ENCODE data around the gene HDAC8. TPM values are rescaled to one million over a fixed set of nuclear protein-coding genes. Genes with fewer than 3 reads are reported as not detected.
"Not testable (repeated sequence)": the region's sequence is repeated elsewhere in the genome, so short reads cannot be mapped to it uniquely, and the experiment has no call there.

The HDAC8 gene
- polyA plus RNA-seq, 3 donors: 30.5 to 40.8 (median 36.4) TPM

- DNase-seq (ENCODE audit: extremely low read depth in 1 of 11, low read depth in 9 of 11, low spot score in 4 of 11): no peak
These were observed 96.5 kb downstream of the HDAC8 start for GRCh38 chrX:72475952-72476668.

- no peak for DNase-seq (ENCODE audit: extremely low read depth in 1 of 11, low read depth in 9 of 11, low spot score in 4 of 11)
These were observed 97.3 kb downstream of the HDAC8 start for GRCh38 chrX:72475338-72475737.

DNA sequence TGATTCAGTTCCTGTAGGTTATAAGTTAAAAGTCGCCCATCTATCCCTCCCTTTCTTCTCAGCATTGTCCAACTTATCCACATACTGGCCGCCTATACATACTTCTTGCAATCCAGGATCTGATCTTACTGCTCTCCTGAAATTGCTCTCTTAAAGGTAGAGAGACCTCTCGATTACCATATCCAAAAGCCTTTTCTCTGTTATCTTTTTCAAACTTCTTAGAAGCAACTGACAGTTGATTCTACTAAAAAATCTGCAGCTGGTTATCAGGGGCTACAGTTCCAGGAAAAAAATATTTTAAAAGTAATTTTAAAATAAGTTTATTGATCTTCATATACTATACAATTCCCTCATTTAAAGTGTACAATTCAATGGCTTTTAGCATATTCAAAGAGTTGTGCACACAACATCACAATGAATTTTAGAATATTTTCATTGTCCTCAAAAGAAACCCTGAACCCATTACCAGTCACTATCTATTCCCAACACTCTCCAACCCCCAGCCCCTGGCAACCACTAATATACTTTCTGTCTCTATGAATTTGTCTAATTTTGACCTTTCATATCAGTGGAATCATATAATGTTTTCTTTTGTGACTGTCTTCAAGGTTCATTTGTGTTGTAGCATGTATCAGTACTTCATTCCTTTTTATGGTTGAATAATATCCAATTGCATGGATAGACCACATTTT lies 102.0 kb downstream of the HDAC8 start:
- no peak for DNase-seq (ENCODE audit: extremely low read depth in 1 of 11, low read depth in 9 of 11, low spot score in 4 of 11)

DNA sequence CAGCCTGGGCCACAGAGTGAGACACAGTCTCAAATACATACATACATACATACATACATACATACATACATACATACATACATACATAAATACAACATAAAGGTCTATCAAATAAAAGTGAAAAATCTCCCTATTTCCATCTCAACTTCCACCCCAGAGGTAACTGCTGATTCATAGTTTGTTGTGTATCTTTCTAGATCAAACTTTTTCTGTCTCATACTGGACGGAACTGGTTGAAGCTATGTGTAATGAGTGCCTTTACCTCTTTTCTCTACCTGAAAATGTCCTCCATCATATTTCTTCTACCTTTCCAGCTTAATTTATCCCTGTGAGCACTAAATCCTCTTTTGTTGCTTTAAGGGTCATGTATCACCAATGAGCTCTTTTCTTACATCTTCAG lies 102.5 kb downstream of the HDAC8 start:
- no peak for DNase-seq (ENCODE audit: extremely low read depth in 1 of 11, low read depth in 9 of 11, low spot score in 4 of 11)

DNA sequence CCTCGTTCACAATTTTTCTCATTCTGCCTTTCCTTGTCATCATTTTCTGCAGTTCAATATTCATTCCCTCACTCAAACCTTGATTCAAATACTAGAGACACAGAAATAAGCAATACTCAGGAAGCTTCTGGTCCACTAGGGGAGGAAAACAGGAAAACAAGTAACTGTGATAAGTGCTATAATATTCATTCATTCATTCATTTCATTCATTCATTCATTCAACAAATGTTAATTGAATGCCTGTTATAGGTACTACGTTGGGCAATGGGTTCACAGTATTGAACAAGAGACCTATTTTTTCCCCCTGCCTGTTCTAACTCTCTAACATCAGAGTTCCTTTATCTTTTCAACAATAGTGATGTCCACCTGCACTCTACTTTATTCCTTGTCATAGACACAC lies 104.0 kb downstream of the HDAC8 start:
- no peak for DNase-seq (ENCODE audit: extremely low read depth in 1 of 11, low read depth in 9 of 11, low spot score in 4 of 11)

DNA sequence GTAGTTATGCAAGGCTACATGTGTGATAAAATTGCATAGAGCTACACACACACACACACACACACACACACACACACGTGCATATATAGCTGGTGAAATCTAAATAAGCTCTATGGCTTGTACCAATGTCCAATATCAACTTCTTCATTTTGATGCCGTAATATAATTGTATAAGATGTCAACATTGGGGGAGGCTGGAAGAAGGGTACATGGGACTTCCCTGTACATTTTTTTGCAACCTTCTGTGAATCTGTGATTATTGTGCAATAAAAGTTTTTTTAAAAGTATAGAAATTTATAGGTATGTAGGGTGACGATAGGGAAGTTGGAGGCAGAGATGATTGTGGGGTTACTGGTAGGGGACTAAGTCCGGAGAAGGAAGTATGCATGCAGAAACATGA lies 105.5 kb downstream of the HDAC8 start:
- DNase-seq (ENCODE audit: extremely low read depth in 1 of 11, low read depth in 9 of 11, low spot score in 4 of 11): no peak

DNA sequence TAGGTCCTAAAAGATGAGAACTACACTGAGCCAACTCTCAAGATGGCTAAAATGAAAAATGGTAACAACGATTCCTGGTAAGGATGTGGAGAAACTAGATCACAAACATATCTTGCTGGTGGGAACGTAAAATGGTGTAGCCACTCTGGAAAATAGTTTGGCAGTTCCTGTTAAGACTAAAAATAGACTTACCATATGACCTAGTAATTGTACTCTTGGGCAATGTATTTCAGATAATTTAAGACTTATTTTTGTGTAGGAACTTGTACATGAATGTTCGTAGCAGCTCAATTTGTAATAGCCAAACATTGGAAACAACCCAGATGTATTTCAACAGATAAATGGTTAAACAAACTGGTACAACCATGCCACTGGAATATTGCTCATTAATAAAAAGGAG lies 106.2 kb downstream of the HDAC8 start:
- DNase-seq (ENCODE audit: extremely low read depth in 1 of 11, low read depth in 9 of 11, low spot score in 4 of 11): no peak

GRCh38 chrX:72465889-72466288 lies 106.8 kb downstream of the HDAC8 start:
- no peak for DNase-seq (ENCODE audit: extremely low read depth in 1 of 11, low read depth in 9 of 11, low spot score in 4 of 11)

GRCh38 chrX:72461766-72462165 lies 110.9 kb downstream of the HDAC8 start:
- DNase-seq (ENCODE audit: extremely low read depth in 1 of 11, low read depth in 9 of 11, low spot score in 4 of 11): no peak

DNA sequence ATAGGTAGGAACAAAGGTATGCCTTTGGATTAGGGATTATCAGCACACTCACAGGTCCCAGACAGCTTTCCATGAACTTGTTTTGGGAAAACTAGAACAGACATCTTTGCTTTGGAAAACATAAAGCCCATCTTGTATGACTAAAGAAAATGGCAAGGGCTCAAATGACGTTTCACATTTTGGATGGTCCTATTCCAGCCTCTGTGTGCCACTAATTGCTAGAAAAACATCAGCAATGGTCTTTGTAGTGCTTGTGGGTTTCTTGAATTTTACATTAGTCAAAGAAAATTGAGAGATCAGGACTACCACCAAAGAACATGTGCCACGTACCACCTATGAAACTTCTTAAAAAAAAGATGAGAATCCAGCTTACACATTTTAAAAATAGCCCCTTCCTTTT lies 111.4 kb downstream of the HDAC8 start:
- DNase-seq (ENCODE audit: extremely low read depth in 1 of 11, low read depth in 9 of 11, low spot score in 4 of 11): no peak

GRCh38 chrX:72460715-72461114 lies 111.9 kb downstream of the HDAC8 start:
- DNase-seq (ENCODE audit: extremely low read depth in 1 of 11, low read depth in 9 of 11, low spot score in 4 of 11): no peak

DNA sequence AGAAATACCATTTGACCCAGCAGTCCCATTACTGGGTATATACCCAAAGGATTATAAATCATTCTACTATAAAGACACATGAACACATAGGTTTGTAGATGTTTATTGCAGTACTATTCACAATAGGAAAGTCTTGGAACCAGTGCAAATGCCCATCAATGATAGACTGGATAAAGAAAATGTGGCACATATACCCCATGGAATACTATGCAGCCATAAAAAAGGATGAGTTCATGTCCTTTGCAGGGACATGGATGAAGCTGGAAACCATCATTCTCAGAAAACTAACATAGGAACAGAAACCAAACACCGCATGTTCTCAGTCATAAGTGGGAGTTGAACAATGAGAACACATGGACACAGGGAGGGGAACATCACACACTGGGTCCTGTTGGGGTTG lies 123.6 kb downstream of the HDAC8 start:
- DNase-seq (ENCODE audit: extremely low read depth in 1 of 11, low read depth in 9 of 11, low spot score in 4 of 11): not testable (repeated sequence)

DNA sequence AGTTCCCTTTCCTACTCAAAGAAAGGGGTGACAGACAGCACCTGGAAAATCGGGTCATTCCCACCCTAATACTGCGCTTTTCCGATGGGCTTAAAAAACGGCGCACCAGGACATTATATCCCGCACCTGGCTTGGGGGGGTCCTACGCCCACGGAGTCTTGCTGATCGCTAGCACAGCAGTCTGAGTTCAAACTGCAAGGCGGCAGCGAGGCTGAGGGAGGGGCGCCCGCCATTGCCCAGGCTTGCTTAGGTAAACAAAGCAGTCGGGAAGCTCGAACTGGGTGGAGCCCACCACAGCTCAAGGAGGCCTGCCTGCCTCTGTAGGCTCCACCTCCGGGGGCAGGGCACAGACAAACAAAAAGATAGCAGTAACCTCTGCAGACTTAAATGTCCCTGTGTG lies 131.9 kb downstream of the HDAC8 start:
- not testable (repeated sequence) for DNase-seq (ENCODE audit: extremely low read depth in 1 of 11, low read depth in 9 of 11, low spot score in 4 of 11)

DNA sequence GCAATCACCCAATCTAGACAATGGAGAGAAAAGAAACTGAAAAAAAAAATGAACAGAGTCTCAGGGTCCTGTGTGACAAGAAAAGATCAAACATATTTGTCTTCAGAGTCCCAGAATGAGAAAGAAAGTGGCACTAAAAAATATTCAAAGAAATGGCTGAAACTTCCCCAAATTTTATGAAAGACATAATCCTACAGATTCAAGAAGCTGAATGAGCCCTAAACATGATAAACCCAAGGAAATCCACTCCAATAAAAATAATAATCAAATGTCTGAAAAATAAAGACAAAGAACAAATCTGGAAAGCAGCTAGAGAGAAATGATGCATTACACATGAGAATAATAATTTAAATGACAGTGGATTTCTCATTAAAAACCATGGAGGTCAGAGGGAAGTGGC lies 136.6 kb downstream of the HDAC8 start:
- no peak for DNase-seq (ENCODE audit: extremely low read depth in 1 of 11, low read depth in 9 of 11, low spot score in 4 of 11)

DNA sequence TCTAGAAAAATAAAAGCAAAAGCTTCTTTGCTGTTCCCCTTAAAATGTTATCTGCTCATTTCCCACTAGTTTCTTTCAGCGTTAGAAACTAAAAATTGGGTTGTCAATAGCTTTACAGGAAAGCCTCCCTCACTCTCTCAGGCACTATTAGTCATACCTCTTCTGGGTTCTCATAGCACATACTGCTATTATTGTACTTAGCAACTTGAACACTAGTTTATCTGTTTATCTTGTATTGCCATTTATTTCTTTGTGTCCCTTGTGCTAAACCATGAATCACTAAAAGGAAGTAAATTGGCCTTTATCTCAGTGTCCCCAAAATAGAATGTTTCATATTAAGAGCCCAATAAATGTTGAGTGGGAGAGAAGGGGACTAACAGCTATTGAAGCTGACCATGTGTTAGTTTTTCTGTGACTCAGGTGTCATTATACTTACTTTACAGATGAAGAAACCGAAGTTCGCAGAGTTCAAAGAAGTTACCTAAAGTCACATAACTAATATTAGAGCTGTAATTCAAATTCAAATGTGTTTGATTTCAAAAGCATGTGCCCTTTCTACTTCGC lies 142.2 kb downstream of the HDAC8 start:
- no peak for DNase-seq (ENCODE audit: extremely low read depth in 1 of 11, low read depth in 9 of 11, low spot score in 4 of 11)

DNA sequence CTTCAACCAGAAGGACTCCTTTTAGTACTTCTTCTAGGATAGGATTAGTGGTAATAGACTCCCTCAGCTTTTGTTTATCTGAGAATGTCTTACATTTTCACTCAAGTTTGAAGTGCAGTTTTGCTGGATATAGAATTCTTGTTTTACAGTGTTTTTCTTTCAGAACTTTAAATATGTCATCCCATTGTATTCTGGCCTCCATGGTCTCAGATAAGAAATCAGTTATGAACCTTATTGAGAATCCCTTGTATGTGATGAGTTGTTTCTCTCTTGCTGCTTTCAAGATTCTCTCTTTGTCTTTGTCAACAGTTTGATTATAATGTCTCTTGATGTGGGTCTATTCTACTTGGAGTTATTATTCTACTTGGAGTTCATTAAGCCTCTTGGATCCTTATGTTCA lies 150.8 kb downstream of the HDAC8 start:
- no peak for DNase-seq (ENCODE audit: extremely low read depth in 1 of 11, low read depth in 9 of 11, low spot score in 4 of 11)

DNA sequence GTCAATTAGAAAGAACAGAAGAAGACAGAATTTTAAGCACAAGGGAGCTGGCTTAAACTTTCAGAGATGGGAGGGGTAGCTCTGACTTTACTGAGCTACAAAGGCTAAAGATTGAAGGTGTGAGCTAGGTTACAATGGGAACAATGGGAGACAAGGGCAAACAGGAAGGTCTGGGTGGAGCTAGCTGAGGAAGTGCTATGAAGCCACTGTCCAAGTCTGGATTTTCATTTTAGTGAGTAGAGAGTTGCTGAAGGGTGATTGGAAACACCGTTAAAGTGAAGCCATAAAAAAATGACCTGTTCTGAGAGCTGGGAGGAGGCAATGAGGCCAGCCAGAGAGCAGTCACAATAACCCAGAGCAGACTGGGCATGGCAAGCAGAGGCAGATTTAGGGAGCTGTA lies 162.7 kb downstream of the HDAC8 start:
- no peak for DNase-seq (ENCODE audit: extremely low read depth in 1 of 11, low read depth in 9 of 11, low spot score in 4 of 11)

DNA sequence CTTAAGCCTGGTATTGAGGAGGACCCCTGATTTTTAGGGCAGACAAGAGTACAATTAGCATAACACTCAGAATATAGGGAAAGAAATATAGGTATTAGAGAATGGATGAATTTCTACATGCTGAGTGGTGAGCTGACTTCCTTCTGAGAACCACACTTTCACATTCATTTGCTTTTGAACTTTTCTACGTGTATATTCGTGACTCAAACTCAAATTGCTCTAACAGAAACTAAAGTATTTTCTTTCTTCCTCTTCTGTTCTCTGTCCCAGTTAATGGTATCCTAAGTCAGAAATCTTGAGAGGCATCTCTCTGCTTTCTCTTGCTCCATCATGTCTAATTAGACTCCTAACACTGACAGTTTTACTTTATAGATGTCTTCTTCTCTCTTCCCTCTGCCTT lies 163.8 kb downstream of the HDAC8 start:
- DNase-seq (ENCODE audit: extremely low read depth in 1 of 11, low read depth in 9 of 11, low spot score in 4 of 11): no peak

- not testable (repeated sequence) for DNase-seq (ENCODE audit: extremely low read depth in 1 of 11, low read depth in 9 of 11, low spot score in 4 of 11)
These were observed 167.5 kb downstream of the HDAC8 start for GRCh38 chrX:72405136-72405535.

GRCh38 chrX:72402614-72403013 lies 170.0 kb downstream of the HDAC8 start:
- no peak for DNase-seq (ENCODE audit: extremely low read depth in 1 of 11, low read depth in 9 of 11, low spot score in 4 of 11)

- DNase-seq (ENCODE audit: extremely low read depth in 1 of 11, low read depth in 9 of 11, low spot score in 4 of 11): no peak
These were observed 172.8 kb downstream of the HDAC8 start for GRCh38 chrX:72399816-72400215.

Data from renal cortex interstitium (tissue), 11 donors.